NOMO-1 treated with DMSO at 0.1 percent for 48 hours (cell line): Measurements from ENCODE around the gene DAB2.
"Not testable (repeated sequence)": the region's sequence is repeated elsewhere in the genome, so short reads cannot be mapped to it uniquely, and the experiment has no call there.

Experiments used
- DNase-seq: peaks from one replicate; lab custom pipeline; 2025; ENCODE audit not compliant: unreplicated experiment; lab: John Stamatoyannopoulos, UW

DAB2 gene

DNA sequence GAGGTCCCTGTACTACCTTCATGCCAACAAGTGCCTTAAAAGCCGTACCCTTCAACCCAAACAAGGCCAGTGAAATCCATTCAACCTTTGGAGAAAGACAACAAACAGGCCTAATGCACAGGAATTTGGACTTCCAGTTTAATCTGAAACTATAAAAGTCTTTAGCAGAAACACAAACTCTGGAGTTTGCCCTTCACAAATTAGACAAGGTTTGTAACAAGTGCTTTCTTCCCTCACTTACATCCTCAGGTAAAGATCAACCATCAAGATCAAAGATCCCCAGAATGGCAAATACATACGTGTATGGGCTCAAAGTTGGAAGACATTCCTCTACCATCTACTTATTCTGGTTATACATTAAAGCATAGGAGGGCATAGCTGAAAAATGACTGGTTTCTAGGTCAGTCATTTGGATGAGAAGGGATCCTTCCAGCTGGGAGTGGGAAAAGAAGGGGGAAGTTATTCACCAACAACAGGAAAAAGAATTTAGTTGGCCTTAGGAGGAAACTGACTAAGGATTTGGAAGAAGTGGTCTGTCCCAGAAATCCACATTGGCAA, 2.0 kb downstream of the DAB2 start:
- no peak for DNase-seq

DNA sequence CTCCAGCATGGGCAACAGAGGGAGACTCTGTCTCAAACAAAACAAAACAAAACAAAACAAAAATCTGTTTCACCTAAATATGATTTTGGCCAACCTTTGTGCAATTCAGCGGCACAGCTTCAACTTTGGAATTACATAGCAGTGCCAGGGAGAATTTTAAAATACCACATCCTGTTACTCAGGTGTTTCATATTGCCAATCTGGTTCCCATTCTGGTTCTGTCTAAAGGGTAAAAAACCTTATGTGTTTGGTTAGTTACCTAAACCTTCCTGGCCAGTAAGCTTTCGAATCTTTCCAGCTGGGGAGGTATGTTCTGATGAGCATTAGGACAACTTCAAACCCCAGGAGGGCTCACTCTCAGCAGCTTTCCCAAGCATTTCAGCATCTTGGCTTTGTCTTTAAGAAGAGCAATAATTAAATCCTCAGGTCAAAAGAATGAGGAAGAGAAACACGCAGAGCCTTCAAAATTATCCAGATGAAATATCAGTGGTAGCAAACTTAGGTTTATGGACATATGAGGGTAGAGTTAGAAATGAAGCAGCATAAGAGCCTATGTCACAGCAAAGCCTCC, 2.7 kb downstream of the DAB2 start:
- peak; percentile 24 for DNase-seq

DNA sequence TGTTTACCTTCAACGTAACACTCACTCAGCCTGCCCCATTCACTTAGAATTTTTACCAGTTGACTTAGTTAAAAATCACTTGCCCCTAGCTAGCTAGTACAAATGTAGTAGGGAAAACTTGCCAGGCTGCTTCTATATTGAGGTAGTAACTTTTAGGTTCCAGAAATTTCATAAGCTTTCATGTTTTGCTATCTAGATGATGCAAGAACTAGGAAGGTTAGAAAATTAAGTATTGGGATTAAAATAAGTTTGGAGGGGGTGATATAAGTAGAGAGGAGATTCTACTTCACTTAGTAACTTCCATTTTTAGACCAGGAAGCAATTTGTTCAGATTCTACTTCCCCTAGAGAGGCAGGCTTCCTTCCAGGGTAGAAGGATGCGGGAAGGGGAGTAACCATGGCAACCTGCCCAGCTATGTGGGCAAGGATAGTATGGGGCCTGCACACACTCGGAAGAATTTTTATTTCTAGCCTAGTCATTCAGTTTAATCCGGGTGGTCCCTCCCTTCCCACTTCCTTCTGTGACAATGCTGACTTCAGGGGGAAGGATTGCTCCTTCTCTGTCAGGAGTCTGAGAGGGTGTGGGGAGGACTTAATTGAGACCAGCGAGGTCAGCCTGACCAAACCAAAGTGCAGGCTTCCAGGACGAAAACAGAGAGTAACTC, 4.2 kb downstream of the DAB2 start:
- DNase-seq = no peak

DNA sequence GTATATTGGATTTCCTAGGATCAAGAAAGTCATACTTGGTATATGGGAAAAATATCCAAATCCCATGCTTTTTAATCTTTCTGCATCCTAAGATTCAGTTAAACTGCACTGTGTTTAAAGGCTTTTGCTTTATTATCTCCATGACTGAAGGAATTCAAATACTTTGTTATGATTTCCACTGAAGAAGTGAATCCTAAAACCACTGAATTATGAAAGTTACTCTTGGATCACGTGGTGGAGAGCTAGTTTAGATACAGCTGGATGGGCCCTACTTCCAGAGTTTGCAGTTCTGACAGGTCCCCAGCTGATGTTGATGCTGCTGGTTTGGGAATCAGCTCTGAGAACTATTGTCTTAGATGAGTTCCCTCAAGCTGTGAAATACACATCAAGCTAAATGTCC, 5.0 kb downstream of the DAB2 start:
- no peak for DNase-seq

DNA sequence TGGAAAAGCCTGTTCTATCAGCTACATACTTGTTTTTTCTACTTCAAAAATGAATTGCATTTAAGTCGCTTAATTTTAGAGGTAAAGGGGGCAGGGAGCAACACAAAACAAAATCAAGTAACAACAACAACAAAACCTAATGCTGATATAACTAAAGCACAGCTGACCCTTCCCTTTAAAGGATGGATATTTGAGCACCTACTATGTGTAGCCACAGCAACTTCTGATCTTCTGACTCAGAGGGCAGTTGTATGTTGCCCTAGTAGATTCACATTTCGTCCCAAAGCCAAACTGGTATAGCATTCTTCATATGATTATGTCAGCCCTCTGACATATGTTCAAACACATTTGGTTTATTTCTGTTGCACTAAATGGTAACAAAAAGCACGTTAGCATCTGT, 6.8 kb downstream of the DAB2 start:
- no peak for DNase-seq

DNA sequence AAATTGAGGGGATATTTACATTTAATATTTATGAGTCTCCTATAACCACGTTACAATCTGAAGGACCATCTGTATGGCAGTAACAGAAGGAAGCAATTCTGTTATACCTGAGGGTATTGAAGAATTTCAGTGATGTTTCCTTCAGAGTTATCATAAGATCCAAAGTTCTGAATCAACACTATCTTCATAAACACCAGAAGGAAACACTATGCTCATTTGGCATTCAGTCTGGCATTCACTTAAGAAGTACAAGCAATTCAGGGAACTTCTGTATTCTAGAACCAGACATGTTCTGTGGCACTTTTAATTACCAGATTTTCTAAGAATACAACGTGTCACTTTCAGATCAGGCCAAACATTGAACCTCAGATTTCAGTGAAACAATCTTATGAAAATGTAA, 9.6 kb downstream of the DAB2 start:
- DNase-seq = no peak

DNA sequence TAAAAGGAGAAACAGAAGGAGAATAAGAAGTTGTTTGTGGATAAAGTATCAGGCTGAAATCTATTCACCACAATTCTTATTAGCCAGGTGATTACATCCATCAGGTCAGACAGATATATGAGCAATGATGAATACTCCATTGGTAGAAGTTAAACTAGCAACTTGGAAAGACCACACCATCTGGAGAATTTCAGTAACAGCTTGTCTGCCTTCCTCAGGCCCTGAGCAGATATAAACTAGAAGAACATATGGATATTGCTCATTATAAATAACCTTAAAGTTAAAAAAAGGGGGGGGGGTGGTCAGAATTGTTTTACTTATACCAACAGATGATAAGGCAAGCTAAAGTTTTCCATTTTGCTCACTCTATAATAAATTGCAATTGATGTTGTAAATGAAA, 10.4 kb downstream of the DAB2 start:
- DNase-seq = no peak

DNA sequence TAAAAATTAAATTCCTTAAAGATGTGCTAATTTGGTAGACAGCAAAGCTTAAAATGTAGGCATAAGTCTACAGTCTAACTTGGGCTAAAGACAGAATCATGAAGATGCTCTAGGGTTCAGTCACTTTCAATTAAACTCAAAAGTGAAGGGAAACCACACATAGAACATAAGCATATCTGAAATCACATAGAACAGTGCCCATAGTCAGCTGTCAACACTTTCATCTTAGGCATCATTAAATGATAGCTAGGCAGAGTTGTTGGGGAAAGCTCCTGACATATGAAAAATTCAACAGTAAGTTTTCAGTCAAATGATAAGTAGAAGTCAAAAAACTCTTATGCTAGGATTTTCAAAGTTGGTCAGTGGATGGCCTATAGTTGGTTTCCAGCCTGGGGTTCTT, 11.0 kb downstream of the DAB2 start:
- DNase-seq = no peak

DNA sequence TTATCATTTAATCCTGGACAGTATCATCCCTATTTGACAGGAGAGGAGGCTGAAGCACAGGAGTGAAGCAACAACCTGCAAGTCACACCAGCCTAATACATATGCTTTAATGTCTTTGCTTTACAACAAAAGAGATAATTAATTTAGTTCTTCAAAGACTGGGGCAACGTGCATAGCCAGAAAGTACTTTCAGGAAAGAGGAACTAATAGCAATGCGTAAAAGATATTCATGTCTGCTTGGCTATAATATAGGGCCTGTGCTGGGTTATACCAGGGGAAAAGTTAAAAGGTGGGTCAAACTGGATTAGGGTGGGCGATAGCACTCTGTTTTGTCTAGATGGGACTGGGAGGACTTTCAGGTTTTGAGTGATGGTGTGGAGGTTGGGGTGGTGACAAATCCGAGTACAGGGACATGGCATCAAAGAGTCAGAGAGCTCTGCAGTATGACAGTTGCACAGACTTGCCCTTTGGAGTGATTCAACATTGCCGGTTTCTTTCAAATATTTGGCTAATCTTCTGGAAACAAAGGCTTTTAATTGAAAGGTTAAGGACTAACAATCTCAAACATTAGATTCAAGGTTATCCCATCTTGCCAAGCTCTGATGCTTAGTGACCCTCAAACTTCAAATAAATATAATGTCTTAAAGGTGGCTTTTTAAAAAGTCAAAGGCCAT, 11.9 kb downstream of the DAB2 start:
- peak; percentile 91 for DNase-seq

DNA sequence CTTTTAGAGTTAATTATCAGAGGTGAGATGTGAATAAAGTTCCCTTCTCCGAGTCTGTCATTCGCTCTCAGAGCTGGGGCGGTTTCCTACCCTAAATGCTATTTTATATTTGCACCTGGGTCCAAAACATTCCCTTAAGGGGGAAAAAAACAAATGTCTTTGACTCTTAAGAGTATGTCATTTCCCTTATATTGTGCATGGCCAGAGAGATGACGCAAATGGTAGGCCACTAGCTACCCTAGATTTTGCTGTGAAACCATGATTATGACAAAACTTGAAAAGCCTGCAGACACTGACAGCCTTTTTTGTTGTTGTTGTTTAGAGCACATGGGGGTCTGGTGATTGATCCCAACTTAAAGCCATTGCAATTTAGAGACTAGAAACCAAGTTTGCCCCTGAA, 12.8 kb downstream of the DAB2 start:
- DNase-seq = no peak

DNA sequence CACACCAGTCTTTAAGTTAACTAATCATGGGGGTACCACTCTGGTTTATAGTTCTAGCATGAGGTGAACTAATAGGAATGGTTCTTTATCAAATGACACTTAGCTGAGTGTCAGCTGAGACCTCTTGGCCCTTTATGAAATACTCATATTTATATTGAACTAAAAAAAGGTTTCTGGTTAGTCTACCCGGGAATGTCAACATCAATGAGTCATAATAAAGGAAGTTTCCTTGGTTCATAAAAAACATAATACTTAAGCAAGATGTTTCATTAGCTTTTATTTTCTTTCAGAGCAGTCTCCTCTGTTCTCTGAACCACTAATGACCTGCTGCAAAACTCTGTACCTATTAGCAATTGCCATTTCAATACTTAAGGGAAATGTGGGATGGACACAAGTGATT, 13.7 kb downstream of the DAB2 start:
- peak; percentile 80 for DNase-seq

DNA sequence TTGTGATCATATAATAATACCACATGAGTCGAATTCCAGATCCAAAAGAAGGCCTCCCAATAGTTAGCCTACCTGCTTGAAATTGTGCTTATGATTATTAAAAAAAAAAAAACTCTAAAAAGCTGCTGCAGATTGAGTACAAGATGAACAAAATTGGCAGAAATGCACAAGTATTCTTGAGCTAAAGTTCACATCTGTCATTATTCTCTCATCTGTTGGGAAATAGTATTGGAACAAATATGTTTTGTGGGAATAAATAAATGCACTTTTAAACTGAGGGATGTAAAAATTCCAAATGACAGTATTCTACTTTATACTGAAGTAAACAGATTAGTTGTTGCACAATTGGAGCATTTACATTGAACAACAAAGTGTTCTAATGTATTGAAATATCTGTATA, 15.7 kb downstream of the DAB2 start:
- DNase-seq = no peak

DNA sequence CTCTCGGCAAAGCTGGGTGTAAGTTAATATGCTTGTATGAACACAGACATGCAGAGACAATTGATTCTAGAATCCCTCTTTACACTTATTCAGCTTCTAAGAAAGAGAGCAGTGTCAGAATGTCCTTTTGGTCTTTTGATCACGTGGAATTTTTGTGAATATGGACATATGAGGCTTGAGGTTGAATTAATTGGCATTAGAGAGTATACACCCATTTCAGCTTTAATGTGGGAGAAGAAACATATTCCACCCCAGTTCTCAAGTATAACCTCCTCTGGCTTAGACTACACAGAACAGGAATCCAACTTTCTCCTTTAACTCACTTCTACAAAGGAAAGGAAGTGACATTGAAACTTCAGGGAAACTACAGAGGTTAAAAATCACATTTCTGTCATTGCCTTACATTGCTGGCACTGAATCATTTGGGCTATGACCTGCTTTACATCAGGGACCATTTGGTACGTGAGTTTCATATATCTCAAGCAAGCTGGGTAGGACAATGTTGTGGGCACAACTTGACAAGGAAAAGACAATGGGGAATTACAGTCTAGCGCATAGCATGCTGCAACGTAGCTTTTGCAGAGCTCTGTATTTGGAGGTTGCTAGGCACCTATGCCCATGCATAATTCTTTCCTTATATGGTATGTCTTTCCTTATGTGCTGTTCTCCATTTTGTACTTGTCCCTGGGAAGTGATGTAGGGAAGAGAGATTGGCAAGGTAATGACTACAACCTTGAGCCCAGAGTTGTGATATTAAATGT, 19.5 kb downstream of the DAB2 start:
- DNase-seq = no peak

DNA sequence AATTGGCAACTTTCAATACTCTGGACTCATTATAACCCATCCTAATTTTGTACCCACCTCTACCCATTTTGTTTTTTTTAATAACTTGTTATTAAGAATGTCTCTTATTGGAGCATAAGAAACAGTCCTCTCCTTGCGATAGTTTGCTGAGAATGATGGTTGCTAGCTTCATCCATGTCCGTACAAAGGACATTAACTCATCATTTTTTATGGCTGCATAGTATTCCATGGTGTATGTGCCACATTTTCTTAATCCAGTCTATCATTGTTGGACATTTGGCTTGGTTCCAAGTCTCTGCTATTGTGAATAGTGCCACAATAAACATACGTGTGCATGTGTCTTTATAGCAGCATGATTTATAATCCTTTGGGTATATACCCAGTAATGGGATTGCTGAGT, 21.0 kb downstream of the DAB2 start:
- not testable (repeated sequence) for DNase-seq

DNA sequence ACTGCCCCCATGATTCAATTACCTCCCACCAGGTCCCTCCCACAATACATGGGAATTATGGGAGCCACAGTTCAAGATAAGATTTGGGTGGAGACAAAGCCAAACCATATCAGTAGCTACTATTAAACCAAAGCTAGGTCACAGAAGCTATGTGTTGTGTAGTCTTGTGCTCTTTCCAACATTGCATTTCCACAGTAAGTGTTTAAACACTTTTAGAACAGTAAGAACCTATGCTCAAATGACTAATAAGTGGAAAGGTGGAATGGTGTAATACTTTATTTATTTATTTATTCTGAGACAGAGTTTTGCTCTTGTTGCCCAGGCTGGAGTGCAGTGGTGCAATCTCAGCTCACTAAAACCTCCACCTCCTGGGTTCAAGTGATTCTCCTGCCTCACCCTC, 22.6 kb downstream of the DAB2 start:
- DNase-seq = not testable (repeated sequence)

DNA sequence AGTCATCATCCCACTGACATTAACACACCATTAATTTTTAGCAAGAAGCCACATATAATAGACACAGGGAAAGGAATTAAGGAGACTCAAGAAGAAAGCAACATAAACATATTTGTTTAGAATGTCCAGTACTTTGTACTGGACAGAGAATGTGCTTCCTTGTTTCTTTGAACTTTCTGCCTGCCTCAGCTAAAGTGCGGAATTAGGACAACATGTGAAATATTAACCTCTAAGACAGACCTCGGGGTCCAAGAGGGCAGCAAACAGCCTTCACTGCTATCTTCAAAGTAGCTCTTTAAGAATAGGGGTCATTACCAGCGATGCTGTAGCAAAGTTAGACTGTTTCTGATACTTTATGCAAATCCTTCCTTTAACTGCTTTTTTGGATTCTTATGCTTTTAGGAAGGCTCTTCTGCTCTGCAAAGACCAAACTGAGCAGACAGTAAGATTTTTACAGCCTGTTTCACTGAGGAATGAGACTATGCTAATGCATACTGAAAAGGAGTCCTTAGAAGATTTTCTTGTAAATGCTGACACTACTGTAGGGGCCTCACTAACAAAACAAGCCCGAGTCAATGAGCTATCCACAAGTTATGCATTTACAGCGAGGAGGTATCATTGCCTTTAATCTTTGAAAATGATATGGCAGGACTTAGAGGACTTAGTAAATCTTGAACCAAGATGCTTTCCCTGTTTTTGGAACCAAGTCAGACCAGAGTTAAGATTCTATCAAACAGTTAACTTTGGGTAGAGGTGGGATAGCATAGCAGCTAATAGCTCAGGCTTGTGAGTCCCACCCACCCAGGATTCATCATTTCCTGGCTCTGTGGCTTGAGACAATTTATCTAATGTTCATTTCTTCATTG, 23.8 kb downstream of the DAB2 start:
- no peak for DNase-seq

DNA sequence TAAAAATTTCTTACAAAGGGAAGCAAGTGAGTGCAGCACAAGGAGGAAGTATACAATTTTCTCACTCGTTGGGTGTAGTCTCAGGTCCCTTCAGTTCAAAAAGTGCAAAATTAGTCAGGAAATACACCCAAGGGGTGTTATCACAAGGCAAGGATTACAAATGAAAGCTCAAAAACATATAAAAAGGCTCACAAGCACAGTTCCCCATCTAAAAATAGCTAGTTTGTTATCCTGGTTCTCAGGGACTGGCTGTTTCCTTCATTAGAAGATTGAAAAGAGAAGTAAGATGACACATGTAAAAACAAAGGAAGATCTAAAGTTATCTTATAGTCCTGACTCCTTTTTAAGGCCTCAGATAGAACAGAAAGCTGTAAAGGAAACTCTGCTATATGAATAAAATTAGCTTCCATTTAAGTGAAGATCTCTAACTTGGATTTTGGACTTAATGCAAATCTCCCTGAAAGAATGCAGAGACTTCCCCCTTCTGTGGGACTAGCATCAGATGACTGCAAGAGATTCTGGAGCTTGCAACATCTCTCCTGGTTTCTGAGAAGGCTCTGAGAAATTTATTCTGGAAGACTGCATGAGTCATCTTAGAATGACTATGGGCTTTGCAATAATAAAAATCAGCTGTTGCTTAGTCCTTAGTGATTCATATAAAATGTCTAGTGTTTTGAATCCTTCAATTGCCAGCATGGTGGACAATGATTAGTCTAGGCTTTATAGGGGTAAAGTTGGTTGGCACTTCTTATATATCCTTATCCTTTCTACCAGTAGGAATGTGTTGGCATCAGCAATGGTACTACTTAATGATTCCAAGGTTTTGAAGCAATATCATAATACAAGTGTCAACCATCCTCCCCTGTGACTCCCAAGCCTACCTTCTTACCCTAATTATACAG, 25.4 kb downstream of the DAB2 start:
- DNase-seq = peak; percentile 98

DNA sequence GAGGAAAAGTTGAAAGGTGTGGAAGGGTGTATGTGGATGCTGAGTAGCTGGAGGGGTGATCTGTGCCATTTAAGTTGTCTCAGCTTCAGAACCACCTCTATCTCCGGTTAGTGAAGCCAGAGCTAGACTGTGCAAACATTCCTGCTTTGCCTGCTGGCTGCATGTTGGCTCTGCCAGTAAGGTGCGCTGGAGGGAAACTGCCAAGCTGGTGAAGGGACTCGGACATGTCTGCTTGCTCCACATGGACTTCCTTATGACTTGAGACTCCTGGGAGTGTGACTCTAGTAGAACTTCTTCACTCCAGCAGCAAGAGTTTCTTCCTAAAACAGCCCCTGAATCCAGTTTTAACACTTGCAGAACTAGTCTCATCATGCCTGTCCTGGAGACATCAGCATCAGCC, 27.9 kb downstream of the DAB2 start:
- DNase-seq = no peak

DNA sequence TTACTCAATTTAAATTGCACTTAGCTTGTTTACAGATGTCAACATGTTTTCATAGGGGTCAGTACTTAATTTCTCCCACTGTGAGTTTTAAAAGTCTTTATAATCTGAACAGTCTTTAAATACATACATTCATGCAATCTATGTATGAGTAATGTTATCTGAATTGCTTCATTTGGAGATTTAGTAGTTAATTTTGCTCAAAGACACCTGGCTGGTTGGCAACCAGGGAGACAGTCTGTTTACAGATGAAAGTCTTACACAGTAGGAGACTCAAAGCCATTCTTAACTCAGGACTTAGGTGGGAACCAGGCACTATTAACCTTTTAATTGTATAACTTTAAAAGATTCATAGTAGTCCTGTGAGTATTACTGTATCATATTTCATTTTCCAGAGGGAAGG, 29.3 kb downstream of the DAB2 start:
- DNase-seq = no peak

DNA sequence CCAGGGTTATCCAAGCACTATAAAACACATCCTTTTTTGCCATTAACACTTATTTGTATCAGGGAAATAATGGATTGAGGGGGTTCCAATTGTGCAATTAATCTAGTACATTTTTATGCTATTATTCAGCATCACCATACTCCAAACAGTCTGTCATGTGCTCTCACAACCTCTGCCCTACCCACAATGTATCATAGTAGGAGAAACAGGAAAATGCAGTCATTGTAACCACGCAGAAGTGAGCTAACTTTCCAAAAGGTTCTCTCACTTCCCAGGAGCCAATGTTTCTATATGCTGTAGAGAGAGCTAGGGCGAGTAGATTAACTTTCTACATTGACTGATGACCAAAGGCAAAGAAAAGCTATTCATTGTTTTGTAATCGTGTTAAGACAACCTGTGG, 29.8 kb downstream of the DAB2 start:
- DNase-seq = no peak
